Tibial nerve (tissue), 4 donors: ENCODE results near the gene SMYD3. TPM values are rescaled to one million over a fixed set of nuclear protein-coding genes. Genes with fewer than 3 reads are reported as not detected.

Experiments
- DNase-seq, 2 donors: peaks; one replicate each; pipeline ENCODE4 v3.0.0-alpha.2; 2019; ENCODE audit warnings: low spot score in 2 of 2
- H3K27ac ChIP-seq, 4 donors: fragments of 200-600 bp; sonication (generic) in 3 of 4; one replicate each; pipeline ENCODE4 v1.5.1; 2017 to 2019; ENCODE audit warnings: mild to moderate bottlenecking in 1 of 4
- H3K27me3 ChIP-seq, 2 donors: fragments of 200-600 bp; sonication (generic) in 1 of 2; one replicate each; pipeline versions ENCODE4 v1.5.1 to v1.6.0; 2017 to 2019
- H3K36me3 ChIP-seq, 3 donors: fragments of 200-600 bp; sonication (generic); one replicate each; pipeline ENCODE4 v1.5.1; 2018 to 2019
- H3K4me1 ChIP-seq, 4 donors: fragments of 200-600 bp; sonication (generic) in 3 of 4; one replicate each; pipeline ENCODE4 v1.5.1; 2017 to 2019
- H3K4me3 ChIP-seq, 4 donors: fragments of 200-600 bp; sonication (generic) in 3 of 4; one replicate each; pipeline ENCODE4 v1.5.1; 2017 to 2019; ENCODE audit warnings: mild to moderate bottlenecking in 1 of 4, moderate library complexity in 1 of 4
- H3K9me3 ChIP-seq, 4 donors: fragments of 200-600 bp; sonication (generic) in 3 of 4; one replicate each; pipeline ENCODE4 v1.5.1; 2017 to 2019
- CTCF ChIP-seq, 5 experiments: fragments of 200-600 bp in 3 of 5; fragments of 450-650 bp in 2 of 5; sonication (generic) in 3 of 5; IDR thresholded peaks; one replicate each; pipeline ENCODE4 v1.5.1; 2016 to 2019; ENCODE audit warnings: antibody characterized with exemption in 5 of 5, mild to moderate bottlenecking in 3 of 5, moderate library complexity in 2 of 5
- EP300 ChIP-seq, 2 donors: sonication (generic); formaldehyde crosslinking; IDR thresholded peaks; one replicate each; pipeline ENCODE4 v1.6.1; 2017; ENCODE audit warnings: antibody characterized with exemption in 2 of 2, mild to moderate bottlenecking in 1 of 2
- POLR2A ChIP-seq, 2 donors: fragments of 450-650 bp; IDR thresholded peaks; one replicate each; pipeline ENCODE4 v1.6.1; 2017; ENCODE audit warnings: antibody characterized with exemption in 2 of 2, mild to moderate bottlenecking in 2 of 2, moderate library complexity in 2 of 2
- WGBS, 2 donors: methylation state at CpG; one replicate each; pipeline ENCODE4 v1.1.5; 2018; 5-methylcytosine and 5-hydroxymethylcytosine counted together
- total RNA-seq, 4 donors: library from RNA; depleted of rRNA; stranded (reverse); fragments of >200 nt; gene quantifications; one replicate each; pipeline ENCODE4 v1.1.0, GENCODE V29; 2016

SMYD3 gene
- total RNA-seq, 4 donors from 2014 or later: 22.2 to 30.3 (median 27.0) TPM

- Histone ChIP-seq H3K36me3 (no peaks in the 10 kb centered on the region), H3K27ac (no peak overlapping the region), H3K9me3 (no peaks in the 10 kb centered on the region), H3K27me3 (no peaks in the 10 kb centered on the region), H3K4me1 (no peaks in the 10 kb centered on the region), H3K4me3 (no peak overlapping the region)
- WGBS, 2 donors: 37 to 41% methylated on average over 12 of the region's 12 CpGs
- no peak for DNase-seq
- TF ChIP-seq CTCF (IDR thresholded peaks at IDR 0.05) (no peak), EP300 (IDR thresholded peaks at IDR 0.05) (no peak), POLR2A (IDR thresholded peaks at IDR 0.05) (no peak)
These were observed 520.5 kb downstream of the SMYD3 start for GRCh38 chr1:245986404-245987218.

GRCh38 chr1:245984390-245985155, 522.5 kb downstream of the SMYD3 start:
- no peaks in the 10 kb centered on the region for H3K9me3 ChIP-seq
- H3K4me1 ChIP-seq: no peaks in the 10 kb centered on the region
- no peak overlapping the region for H3K4me3 ChIP-seq
- no peak for DNase-seq
- TF ChIP-seq POLR2A (IDR thresholded peaks at IDR 0.05) (no peak), EP300 (IDR thresholded peaks at IDR 0.05) (no peak), CTCF (IDR thresholded peaks at IDR 0.05) (no peak)
- H3K27me3 ChIP-seq: no peaks in the 10 kb centered on the region
- 88 to 91% methylated on average over 7 of the region's 7 CpGs for WGBS, 2 donors
- H3K36me3 ChIP-seq: no peaks in the 10 kb centered on the region
- no peak overlapping the region for H3K27ac ChIP-seq

DNA sequence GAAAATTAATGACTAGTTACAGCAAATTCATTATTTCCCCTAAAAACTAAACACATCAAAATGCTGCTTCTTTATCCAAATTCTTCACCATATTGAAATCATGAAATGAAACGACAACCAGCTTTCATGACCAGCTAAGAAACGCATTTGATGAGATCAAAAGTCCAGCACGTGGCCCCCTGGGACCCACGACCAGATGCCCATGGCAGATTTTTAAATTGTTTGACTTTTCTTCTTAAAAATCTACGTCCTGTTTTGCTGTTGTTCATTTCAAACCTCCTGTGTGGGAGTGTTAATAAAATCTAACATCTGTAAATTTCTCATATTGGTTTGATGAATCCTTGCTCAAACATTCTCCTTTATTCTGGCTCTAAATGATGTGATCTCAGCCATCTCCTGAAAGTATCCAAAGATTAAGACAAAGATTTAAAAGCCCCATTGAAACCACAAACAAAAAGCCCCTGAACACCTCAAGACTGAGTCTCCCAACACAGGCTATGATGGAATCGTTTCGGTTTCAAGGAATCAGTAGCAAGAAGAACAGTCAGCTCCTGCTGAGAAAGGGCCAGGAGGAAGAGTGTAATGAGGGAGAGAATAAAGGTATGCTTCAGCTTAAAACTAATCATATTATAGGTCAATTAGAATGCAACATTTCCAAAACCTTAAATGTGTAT, 523.6 kb downstream of the SMYD3 start:
- no peaks in the 10 kb centered on the region for H3K27me3 ChIP-seq
- no peak for DNase-seq
- H3K4me1 ChIP-seq: no peaks in the 10 kb centered on the region
- no peak for TF ChIP-seq CTCF (IDR thresholded peaks at IDR 0.05)
- TF ChIP-seq EP300 (IDR thresholded peaks at IDR 0.05): no peak
- WGBS, 2 donors: 67 to 68% methylated on average over 7 of the region's 7 CpGs
- H3K4me3 ChIP-seq: no peak overlapping the region
- H3K9me3 ChIP-seq: no peaks in the 10 kb centered on the region
- H3K27ac ChIP-seq: no peak overlapping the region
- H3K36me3 ChIP-seq: no peaks in the 10 kb centered on the region

DNA sequence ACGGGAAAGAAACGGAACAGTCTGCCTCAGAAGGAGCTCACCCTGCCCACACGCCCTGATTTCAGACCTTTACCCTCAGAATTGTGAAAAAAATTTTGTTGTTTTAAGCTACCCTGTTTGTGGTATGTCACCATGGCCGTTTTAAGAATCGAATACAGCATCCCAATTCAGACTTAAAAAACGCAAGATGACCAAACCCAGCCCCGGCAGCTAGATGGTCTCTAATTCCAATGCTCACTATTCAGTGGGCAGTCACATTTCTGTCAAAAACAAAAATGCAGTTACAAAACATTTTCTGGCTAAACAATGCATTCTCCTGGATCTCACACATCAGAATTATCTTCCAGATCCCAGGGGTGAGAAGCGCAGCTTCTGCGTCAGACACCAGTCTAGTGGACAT, 527.5 kb downstream of the SMYD3 start:
- H3K36me3 ChIP-seq: no peaks in the 10 kb centered on the region
- H3K27ac ChIP-seq: no peak overlapping the region
- DNase-seq: no peak
- 86% methylated on average over 9 of the region's 9 CpGs for WGBS, 2 donors
- no peaks in the 10 kb centered on the region for H3K4me1 ChIP-seq
- TF ChIP-seq CTCF (IDR thresholded peaks at IDR 0.05) (no peak), EP300 (IDR thresholded peaks at IDR 0.05) (no peak), POLR2A (IDR thresholded peaks at IDR 0.05) (no peak)
- H3K4me3 ChIP-seq: no peak overlapping the region
- no peaks in the 10 kb centered on the region for H3K27me3 ChIP-seq
- H3K9me3 ChIP-seq: no peaks in the 10 kb centered on the region

- Histone ChIP-seq H3K9me3 (no peaks in the 10 kb centered on the region), H3K4me3 (no peak overlapping the region), H3K27me3 (no peaks in the 10 kb centered on the region), H3K4me1 (no peaks in the 10 kb centered on the region), H3K36me3 (no peaks in the 10 kb centered on the region), H3K27ac (no peak overlapping the region)
- 65 to 69% methylated on average over 3 of the region's 3 CpGs for WGBS, 2 donors
- TF ChIP-seq CTCF (IDR thresholded peaks at IDR 0.05) (no peak), EP300 (IDR thresholded peaks at IDR 0.05) (no peak), POLR2A (IDR thresholded peaks at IDR 0.05) (no peak)
- DNase-seq: no peak
These were observed 528.2 kb downstream of the SMYD3 start for GRCh38 chr1:245978915-245979314.
